Measurements from ENCODE around the gene MANBA.

MANBA gene

GRCh38 chr4:102667001-102667400, 93.8 kb downstream of the MANBA start:
- no peak for DNase-seq

DNA sequence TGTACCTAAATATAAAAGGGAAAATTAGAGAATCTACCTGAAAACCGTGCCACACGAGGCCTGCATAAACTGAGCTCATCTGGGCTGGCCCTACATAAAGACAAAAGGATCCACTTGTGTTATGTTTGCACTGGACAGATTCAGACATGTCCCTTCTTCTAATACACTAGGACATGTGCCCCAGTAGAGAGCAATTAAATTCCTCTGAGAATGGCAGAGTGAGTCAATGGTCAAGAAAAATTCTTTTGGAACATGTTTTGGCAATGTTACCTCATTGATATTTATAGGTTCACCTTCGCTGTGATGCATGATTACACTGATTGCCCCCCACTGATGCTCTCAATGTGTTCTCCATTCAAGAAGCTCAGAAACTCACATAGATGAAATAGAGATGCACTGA, 95.2 kb downstream of the MANBA start:
- DNase-seq: no peak

GRCh38 chr4:102663073-102663472, 97.7 kb downstream of the MANBA start:
- DNase-seq: peak; percentile 72

- no peak for DNase-seq
Observed at GRCh38 chr4:102657206-102657605, 103.6 kb downstream of the MANBA start.

DNA sequence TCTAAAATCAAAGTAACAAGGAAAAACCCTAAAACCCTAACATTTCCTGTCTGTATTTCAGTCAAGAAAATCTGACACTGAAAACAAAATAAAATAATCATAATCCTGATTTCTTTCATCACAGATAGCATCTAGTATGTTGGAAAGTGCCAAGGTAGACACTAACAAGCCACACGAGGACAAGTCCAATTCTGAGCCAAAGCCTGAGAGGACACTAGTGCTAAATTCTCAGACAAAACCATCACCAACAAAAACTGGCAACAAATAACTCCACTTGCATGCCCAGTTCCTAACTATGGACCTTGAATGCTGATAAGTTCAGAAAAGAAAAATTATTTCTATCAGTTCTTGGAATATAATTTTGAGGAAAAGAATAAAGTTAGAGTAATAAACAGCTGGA, 113.7 kb downstream of the MANBA start:
- no peak for DNase-seq

DNA sequence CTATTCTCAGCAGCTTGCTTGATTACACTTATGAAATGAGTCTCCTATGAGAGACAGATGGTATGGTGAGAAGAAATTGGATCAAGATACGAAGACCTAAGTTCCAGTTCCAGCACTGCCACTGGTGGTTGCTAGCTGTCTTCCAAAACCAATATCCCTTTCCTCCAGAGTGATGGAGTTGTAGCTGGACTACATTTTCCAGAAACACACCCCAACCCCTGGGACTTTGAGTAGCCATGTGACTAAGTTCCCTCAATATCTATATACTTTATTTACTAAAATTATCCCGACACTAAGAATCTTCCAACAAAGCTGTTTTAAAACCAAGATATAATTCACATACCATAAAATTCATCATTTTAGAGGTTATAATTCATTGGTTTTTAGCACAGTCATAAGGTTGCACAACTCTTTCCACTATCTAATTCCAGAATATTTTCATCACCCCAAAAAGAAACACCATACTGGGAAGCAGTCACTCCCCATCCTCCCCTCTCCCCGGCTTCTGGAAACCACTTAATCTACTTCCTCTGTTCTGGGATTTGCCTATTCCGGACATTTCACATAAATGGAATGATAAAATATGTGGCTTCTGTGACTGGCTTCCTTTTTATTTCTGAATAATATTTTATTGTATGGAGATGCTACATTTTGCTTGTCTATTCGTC, 118.0 kb downstream of the MANBA start:
- no peak for DNase-seq

DNA sequence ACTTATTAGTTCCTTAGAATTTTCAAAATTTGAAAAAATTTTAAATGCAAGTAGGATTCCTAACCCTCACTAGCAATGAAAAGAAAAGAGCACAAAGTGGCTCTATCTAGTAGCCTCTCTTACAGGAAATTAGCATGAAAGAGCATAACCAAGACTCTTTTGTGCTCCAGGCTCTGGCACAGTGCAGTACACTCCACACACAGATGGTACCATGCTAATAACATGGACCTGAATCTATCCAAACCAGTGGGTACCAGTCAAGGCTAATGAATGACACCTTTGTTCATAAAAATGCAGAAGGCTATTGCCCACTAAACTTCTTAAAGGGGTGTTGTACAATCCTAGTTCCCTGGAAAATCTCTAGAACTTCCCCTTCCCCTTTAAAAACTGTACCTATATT, 119.0 kb downstream of the MANBA start:
- no peak for DNase-seq

DNA sequence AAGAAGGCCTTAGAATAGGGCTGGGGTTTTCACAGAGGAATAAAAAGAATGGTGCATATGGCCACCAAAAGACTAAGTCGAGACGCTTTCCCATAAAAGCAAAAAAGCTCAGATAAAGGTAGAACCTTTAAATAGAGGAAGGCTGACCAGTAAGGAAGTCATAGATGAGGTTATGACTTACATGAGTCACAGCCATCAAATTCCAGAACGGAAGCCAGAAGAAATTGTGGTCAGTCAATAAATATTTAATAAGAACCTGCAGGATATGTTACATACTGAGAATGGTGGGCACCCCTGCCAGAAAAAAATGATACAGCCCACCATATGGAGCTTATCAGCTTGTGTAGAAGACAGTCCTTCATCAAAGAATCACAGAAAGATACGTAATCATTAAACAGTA, 120.1 kb downstream of the MANBA start:
- no peak for DNase-seq

- DNase-seq: no peak
Observed at GRCh38 chr4:102639598-102639997, 121.2 kb downstream of the MANBA start.

- DNase-seq: no peak
Observed at GRCh38 chr4:102638621-102639020, 122.1 kb downstream of the MANBA start.

GRCh38 chr4:102637391-102637790, 123.4 kb downstream of the MANBA start:
- DNase-seq: peak; percentile 60

DNA sequence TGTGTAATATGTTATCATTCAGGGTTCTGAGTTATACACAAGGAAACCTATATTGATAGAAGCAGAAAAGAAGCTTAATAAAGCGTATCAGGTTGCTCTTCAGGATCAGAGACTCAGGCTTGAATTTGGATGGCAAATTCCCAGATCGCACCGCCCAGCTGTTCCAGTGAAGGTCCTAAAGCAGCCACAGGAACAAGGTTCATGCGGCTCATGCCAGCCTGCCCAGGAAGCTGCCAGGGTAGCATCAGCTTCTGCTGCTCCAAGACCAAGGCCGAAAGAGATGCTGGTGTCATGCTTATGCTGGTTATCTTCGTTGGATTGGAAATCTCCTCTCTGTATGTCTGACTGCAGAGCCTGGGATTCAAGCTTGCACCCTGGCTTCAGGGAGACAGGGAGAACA, 127.7 kb downstream of the MANBA start:
- DNase-seq: no peak

- no peak for DNase-seq
Observed at GRCh38 chr4:102632241-102633065, 128.3 kb downstream of the MANBA start.

GRCh38 chr4:102631616-102632015, 129.2 kb downstream of the MANBA start:
- DNase-seq: no peak

DNA sequence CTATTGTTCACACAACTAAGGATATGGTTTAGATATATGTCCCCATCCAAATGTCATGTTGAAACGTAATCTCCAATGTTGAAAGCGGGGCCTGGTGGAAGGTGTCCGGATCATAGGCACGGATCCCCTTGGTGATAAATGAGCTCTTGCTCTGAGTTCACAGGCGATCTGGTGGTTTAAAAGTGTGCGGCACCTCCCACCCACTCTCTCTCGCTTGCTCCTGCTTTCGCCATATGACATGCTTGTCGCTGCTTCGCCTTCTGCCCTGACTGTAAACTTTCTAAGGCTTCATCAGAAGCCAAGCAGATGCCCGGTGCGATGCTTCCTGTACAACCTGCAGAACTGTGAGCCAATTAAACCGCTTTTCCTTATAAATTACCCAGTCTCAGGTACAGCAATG, 131.1 kb downstream of the MANBA start:
- no peak for DNase-seq

GRCh38 chr4:102627831-102628523, 132.8 kb downstream of the MANBA start:
- no peak for DNase-seq

DNA sequence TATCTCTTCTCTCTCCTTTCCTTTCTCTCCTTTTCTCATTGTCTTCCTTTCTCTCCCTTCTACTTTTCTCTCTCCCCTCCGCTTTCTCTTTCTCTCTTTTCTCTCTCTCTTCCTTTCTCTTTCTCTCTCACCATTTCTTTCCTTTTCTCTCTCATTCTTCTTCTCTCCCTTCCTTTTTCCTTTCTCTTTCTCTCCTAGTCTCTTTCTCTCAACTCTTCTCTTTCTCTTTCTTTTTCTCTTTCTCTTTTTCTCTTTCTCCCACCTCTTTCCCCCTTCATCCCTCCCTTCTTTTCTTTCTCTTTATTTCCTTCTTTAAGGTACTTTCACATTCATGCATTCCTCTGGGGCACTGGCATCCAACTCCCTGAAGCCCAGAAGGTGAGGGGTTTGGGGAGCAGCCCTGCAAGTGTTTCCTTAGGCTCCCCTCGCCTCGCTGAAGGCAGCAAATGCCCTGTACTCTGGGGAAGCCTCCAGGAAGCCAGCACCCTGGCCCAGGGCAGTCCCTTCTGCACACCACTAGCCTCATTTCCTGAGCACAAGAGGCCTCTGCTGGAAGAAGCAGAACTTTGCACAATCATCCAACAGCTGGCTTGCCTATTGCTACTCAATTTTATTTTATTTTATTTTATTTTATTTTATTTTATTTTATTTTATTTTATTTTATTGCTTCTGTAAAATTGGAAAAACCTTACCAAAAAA, 135.4 kb downstream of the MANBA start:
- peak; percentile 50 for DNase-seq

DNA sequence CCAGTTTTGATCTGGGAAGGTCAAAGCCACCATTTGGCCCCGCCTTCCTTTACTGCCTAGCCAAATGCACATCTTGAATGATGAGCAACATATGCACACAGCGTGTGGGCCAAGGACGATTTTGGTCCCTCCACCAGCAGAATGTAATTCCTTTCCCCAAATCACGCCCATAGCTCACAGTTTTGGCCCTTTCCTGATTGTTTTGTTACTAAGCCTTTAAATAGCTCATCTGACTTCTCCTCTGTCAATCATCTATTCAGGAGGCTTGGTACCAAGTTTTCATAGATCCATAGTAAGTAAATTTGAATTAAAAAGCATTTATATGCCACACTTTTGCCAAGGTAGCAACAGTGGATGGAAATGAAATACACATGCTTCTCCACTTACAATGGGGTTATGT, 136.3 kb downstream of the MANBA start:
- no peak for DNase-seq

- DNase-seq: no peak
Observed at GRCh38 chr4:102623622-102624021, 137.1 kb downstream of the MANBA start.

GRCh38 chr4:102620697-102621497, 139.9 kb downstream of the MANBA start:
- DNase-seq: peak; percentile 80

DNA sequence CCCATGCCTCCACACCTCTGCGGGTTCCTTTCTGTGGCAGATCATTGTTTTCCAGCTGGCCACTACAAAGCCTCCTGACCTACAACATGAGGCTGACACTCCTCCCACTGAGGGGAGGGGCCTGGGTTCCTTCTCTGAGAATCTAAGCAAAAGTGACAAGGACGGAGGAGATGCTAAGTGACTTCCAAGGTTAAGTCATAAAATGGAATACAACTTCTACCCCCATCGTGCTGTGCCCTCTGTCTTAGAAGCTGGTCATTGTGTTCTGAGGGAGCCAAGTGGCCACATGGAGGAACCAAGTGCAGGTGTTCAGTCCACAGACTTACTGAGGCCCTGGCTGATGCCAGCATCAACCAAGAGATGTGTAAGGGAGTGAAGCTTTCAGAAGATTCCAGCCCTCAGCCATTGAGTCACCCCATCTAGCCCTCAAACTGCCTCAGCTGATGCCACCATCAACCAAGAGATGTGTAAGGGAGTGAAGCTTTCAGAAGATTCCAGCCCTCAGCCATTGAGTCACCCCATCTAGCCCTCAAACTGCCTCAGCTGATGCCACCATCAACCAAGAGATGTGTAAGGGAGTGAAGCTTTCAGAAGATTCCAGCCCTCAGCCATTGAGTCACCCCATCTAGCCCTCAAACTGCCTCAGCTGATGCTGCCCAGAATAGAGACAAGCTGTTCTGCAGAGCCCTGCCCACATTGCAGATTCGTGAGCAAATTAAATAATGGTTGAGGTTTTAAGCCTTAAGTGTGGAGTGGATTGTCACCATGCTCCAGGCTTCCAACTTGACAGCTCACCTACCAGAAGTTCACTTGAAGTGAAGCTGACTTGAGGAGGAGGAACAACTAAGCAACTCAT, 140.8 kb downstream of the MANBA start:
- peak; percentile 40 for DNase-seq

Measured in MV-4-11 (cell line).